Upper lobe of right lung (tissue), 1 donor: Measurements from ENCODE around the gene NUDT5. TPM values are rescaled to one million over a fixed set of nuclear protein-coding genes. Genes with fewer than 3 reads are reported as not detected.
A peak's percentile ranks its signal among the peaks of the same experiment; 100 is the strongest.

Experiments
- ATAC-seq: fragments of 200-7000 bp; cut with Tn5 transposase; one replicate; pipeline ENCODE4 v1.9.1; 2020; ENCODE audit warnings: mild to moderate bottlenecking, moderate library complexity
- DNase-seq: peaks from one replicate; pipeline ENCODE4 v3.0.0-alpha.2; 2020
- H3K27ac ChIP-seq: fragments of 200-600 bp; one replicate; pipeline ENCODE4 v1.8.0; 2022
- H3K27me3 ChIP-seq: fragments of 200-600 bp; one replicate; pipeline ENCODE4 v1.8.0; 2022; ENCODE audit warnings: mild to moderate bottlenecking
- H3K36me3 ChIP-seq: fragments of 200-600 bp; one replicate; pipeline ENCODE4 v1.8.0; 2022
- H3K4me1 ChIP-seq: fragments of 200-600 bp; one replicate; pipeline ENCODE4 v1.8.0; 2022
- H3K4me3 ChIP-seq: fragments of 200-600 bp; one replicate; pipeline ENCODE4 v1.8.0; 2022; ENCODE audit warnings: mild to moderate bottlenecking
- H3K9me3 ChIP-seq: fragments of 200-600 bp; one replicate; pipeline ENCODE4 v1.8.0; 2022
- intact Hi-C: fragments of 100-400 bp; cut with DNase I; formaldehyde crosslinking; loops from one replicate; pipeline ENCODE4 v1.11.0; 2022
- total RNA-seq: library from RNA; stranded (reverse); fragmentation: NEBNext Ultra II Directional; extraction: Animal tissue kit (Norgen Biotek cat#: 25700); gene quantifications from one replicate; pipeline ENCODE4 v1.2.1, GENCODE V29; 2021
- TF ChIP-seq, protein P1 (sequence below): fragments of 200-600 bp; IDR thresholded peaks from one replicate; pipeline ENCODE4 v1.8.0; 2022; ENCODE audit warnings: antibody characterized with exemption
- donor health status: DM: no; HTN: yes; CAD: no; lungs with severe emphysema.

The NUDT5 gene
- total RNA-seq, 1 donor from 2014 or later: 49.9 TPM

DNA sequence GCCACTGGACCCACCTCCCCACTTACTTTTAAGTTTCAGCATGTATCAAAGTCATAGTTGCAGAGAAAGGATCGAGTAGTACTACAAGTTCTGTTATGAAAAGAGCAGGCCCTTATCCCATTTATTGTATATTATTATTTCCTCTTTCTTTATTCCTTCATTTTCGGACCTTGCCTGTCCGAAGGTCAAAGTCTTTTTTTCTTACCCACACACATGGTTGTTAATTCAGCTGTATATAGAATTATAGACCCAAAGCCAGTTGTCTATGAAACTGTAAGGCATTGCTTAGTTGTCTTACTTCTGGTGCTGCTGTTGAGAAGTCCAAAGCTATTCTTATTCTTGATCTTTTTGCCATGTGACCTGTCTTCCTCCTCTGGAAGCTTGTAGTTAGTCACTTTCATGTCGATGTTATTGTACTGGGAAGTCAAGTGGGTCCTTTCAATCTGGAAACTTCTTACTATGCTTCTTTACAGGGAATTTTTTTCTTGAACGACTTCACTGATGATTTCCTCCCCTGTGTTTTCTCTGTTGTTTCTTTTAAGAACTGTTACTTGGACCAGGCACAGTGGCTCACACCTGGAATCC is 8.3 kb downstream of the NUDT5 start:
- Histone ChIP-seq H3K9me3 (no peaks in the 10 kb centered on the region), H3K4me3 (no peak overlapping the region), H3K27ac (no peak overlapping the region), H3K27me3 (no peaks in the 10 kb centered on the region), H3K4me1 (peaks cover 12% of the 10 kb centered on the region), H3K36me3 (peaks cover 43% of the 10 kb centered on the region)
- no peak for ATAC-seq
- DNase-seq: no peak
- TF ChIP-seq, protein P1, sequence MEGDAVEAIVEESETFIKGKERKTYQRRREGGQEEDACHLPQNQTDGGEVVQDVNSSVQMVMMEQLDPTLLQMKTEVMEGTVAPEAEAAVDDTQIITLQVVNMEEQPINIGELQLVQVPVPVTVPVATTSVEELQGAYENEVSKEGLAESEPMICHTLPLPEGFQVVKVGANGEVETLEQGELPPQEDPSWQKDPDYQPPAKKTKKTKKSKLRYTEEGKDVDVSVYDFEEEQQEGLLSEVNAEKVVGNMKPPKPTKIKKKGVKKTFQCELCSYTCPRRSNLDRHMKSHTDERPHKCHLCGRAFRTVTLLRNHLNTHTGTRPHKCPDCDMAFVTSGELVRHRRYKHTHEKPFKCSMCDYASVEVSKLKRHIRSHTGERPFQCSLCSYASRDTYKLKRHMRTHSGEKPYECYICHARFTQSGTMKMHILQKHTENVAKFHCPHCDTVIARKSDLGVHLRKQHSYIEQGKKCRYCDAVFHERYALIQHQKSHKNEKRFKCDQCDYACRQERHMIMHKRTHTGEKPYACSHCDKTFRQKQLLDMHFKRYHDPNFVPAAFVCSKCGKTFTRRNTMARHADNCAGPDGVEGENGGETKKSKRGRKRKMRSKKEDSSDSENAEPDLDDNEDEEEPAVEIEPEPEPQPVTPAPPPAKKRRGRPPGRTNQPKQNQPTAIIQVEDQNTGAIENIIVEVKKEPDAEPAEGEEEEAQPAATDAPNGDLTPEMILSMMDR: no peak
- intact Hi-C loops: no loop called here

DNA sequence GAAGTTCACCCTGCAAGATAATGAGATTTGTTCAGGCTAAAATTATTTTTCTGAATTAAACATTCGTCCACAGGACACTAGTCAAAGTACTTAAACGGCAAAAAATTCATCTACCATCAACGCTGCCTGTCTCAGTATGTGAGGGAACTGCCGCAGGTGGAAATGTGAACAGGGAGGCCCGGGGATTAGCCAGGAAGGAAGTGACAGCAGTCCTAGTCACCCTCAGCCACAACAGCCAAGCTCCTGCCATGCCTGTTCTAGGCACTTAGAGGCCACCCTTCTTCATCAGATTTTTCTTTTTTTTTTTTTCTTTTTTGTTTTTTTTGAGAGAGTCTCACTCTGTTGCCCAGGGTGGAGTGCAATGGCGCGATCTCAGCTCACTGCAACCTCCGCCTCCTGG is 9.4 kb downstream of the NUDT5 start:
- DNase-seq (no peak), ATAC-seq (no peak)
- Histone ChIP-seq H3K4me1 (peaks cover under 1% of the 10 kb centered on the region), H3K4me3 (no peak overlapping the region), H3K27ac (no peak overlapping the region), H3K9me3 (no peaks in the 10 kb centered on the region), H3K27me3 (no peaks in the 10 kb centered on the region), H3K36me3 (peaks cover 52% of the 10 kb centered on the region)
- TF ChIP-seq, protein P1: no peak
- intact Hi-C loops: no loop called here

DNA sequence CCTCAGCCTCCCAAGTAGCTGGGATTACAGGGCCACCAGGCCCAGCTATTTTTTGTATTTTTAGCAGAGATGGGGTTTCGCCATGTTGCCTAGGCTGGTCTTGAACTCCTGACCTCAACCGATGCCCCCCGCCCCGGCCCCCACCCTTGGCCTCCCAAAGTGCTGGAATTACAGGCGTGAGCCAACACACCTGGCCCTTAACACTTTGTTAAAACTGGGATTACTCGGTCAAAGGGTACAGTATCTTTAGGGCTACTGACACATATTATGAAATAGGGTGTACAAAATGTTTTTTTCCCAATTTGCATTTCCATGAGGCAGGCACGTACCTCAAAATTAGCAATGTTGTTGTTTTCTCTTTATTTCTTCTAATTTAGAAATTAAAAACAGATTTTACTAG is 11.5 kb downstream of the NUDT5 start:
- ATAC-seq (no peak), DNase-seq (no peak)
- Histone ChIP-seq H3K9me3 (no peaks in the 10 kb centered on the region), H3K4me1 (no peaks in the 10 kb centered on the region), H3K4me3 (no peak overlapping the region), H3K36me3 (peaks cover 72% of the 10 kb centered on the region), H3K27me3 (no peaks in the 10 kb centered on the region), H3K27ac (no peak overlapping the region)
- TF ChIP-seq, protein P1: no peak
- intact Hi-C loops: no loop called here

DNA sequence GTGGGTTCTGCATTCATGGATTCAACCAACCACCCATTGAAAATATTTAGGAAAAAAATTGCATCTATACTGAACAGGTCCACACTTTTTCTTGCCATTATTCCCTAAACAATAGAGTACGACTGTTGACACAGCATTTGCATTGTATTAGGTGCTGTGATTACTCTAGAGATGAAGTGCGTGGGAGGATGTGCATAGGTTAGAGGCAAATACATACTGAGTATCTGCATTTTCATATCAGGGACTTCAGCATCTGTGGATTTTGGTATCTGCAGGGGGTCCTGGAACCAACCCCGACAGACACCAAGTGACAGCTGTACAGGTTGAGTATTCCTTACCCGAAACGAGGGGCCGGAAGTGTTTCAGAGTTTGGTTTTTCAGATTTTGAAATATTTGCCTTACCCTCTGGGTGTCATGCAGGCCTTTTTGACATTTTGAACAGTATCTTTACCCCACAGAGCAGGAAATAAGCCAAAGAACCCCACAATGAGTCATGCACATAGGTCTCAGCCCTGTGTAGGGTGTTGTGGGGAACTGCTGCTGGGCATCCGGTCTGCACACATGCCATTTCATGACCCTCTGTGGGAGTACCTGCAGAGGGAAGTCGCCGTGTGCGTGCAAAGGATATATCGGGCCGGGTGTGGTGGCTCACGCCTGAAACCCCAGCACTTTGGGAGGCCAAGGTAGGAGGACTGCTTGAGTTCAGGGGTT is 14.5 kb downstream of the NUDT5 start:
- peak; percentile 86 for ATAC-seq
- peak; percentile 65 for DNase-seq
- peaks cover 91% of the 10 kb centered on the region for H3K36me3 ChIP-seq

DNA sequence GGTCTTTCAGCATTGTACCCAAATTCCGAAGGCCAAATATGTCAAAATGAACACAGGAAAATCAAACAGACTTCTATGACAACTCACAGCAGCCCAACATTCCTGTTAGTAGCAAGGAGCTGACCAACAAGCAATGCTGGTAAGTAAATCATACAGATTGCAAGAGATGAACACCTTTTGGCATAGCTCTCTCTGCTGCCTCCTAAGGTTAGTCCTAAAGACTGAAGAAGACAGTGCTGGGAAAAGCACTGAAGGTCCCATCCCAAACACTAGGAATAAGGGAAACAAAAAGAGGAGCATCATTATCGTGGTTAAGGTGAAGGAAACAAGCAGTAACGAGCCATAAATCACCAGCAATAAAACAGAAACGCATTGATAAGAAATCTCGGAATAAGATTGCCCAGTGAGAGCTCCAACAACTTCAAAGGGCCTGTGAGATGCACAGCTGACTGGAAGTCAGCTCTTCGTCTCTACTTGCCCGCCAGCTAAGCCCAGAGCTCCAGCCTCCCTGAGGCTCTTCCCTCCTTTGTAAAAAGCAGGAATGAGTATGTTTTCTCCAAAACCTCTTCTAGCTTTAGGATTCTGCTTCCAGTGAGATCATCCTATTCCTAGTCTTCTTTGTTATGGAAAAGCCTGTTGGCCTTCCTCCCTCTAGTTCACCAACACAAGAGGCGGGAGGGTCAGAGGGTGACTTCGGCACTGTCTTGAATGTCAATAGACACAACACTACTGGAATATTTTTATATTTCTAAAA is 15.3 kb downstream of the NUDT5 start:
- intact Hi-C loops: no loop called here
- ATAC-seq: no peak
- no peaks in the 10 kb centered on the region for H3K4me1 ChIP-seq
- no peak overlapping the region for H3K4me3 ChIP-seq
- TF ChIP-seq, protein P1: no peak
- DNase-seq: no peak
- H3K9me3 ChIP-seq: no peaks in the 10 kb centered on the region
- peaks cover 91% of the 10 kb centered on the region for H3K36me3 ChIP-seq
- H3K27me3 ChIP-seq: no peaks in the 10 kb centered on the region
- no peak overlapping the region for H3K27ac ChIP-seq

More for the DNA sequence above, 14.5 kb downstream of the NUDT5 start:
- Histone ChIP-seq H3K4me3 (no peak overlapping the region), H3K27me3 (no peaks in the 10 kb centered on the region), H3K9me3 (no peaks in the 10 kb centered on the region), H3K27ac (no peak overlapping the region), H3K4me1 (no peaks in the 10 kb centered on the region)
- TF ChIP-seq, protein P1: no peak
- intact Hi-C loops: no loop called here
